ENCODE results near the gene CD63.

GRCh38 chr12:55745361-55746173 is 16.8 kb upstream of the CD63 start:
- TF ChIP-seq FOXM1 (IDR thresholded peaks at IDR 0.05; ENCODE audit: borderline replicate concordance) (no peak), ZNF384 (IDR thresholded peaks at IDR 0.05) (no peak), FOXK2 (IDR thresholded peaks at IDR 0.05) (no peak), HDGF (IDR thresholded peaks at IDR 0.05; ENCODE audit: borderline replicate concordance) (no peak), BHLHE40 (IDR thresholded peaks at IDR 0.05; ENCODE audit: borderline replicate concordance) (no peak), SP1 (IDR thresholded peaks at IDR 0.05) (no peak)
- TF ChIP-seq, protein P1, sequence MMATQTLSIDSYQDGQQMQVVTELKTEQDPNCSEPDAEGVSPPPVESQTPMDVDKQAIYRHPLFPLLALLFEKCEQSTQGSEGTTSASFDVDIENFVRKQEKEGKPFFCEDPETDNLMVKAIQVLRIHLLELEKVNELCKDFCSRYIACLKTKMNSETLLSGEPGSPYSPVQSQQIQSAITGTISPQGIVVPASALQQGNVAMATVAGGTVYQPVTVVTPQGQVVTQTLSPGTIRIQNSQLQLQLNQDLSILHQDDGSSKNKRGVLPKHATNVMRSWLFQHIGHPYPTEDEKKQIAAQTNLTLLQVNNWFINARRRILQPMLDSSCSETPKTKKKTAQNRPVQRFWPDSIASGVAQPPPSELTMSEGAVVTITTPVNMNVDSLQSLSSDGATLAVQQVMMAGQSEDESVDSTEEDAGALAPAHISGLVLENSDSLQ (IDR thresholded peaks at IDR 0.05): no peak
